ENCODE measurements around the gene HARS1.
"Not testable (repeated sequence)": the region's sequence is repeated elsewhere in the genome, so short reads cannot be mapped to it uniquely, and the experiment has no call there.

The HARS1 gene

DNA sequence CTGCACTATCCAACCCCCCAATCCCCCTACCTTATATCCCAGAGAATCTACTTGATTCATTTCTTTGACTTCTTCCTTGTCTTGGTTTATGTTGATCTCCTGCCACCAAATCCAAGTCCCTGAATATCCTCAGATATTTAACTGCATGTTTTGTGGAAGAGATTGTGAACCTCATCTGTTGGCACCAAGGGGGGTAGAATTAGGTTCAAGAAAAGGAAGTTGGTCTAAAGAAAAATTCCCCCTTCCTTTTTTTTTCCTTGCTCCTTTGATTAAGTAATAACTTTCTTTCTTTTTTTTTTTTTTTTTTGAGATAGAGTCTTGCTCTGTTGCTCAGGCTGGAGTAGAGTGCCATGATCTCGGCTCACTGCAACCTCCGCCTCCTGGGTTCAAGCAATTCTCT lies 57.7 kb downstream of the HARS1 start:
- no peak for DNase-seq (ENCODE audit: low spot score)

DNA sequence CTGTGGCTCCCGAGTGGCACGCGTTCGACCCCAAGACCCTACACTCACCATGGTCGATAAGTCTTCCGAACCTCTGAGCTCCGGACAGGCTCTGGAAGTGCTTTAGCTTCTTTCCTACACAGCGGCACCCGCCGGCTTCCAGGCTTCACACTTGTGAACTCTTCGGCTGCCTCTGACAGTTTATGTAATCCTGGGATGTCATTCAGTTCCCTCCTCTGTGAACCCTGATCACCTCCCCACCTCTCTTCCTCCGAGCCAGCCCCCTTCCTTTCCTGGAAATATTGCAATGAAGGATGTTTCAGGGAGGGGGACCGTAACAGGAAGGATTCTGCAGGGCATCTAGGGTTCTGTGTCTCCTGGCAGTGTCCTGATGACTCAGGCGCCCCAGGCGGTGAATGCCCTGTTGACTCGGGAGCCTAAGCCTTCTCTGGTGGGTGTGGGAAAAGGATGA lies 58.1 kb downstream of the HARS1 start, which contains the start of gene CD14:
TSS of gene CD14 (minus strand) at position 155 of the 451 bp plus-strand sequence. CDS start at position 51, 104 bp downstream.
- DNase-seq (ENCODE audit: low spot score) = peak; percentile 68

DNA sequence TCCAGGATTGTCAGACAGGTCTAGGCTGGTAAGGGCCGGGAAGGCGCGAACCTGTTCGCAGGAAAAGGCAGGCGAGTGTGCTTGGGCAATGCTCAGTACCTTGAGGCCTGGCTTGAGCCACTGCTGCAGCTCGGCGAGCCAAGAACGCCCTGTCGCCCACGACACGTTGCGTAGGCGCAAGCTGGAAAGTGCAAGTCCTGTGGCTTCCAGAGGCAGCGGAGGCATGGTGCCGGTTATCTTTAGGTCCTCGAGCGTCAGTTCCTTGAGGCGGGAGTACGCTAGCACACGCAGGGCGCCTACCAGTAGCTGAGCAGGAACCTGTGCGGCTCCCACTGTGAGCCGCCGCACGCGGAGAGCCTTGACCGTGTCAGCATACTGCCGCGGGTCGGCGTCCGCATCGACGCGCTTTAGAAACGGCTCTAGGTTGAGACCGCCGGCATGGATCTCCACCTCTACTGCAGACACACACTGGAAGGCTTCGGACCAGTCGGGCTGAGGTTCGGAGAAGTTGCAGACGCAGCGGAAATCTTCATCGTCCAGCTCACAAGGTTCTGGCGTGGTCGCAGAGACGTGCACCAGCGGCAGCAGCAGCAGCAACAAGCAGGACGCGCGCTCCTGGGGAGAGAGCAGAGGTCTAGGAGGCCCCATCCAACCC lies 58.7 kb downstream of the HARS1 start:
- DNase-seq (ENCODE audit: low spot score) = peak; percentile 79

DNA sequence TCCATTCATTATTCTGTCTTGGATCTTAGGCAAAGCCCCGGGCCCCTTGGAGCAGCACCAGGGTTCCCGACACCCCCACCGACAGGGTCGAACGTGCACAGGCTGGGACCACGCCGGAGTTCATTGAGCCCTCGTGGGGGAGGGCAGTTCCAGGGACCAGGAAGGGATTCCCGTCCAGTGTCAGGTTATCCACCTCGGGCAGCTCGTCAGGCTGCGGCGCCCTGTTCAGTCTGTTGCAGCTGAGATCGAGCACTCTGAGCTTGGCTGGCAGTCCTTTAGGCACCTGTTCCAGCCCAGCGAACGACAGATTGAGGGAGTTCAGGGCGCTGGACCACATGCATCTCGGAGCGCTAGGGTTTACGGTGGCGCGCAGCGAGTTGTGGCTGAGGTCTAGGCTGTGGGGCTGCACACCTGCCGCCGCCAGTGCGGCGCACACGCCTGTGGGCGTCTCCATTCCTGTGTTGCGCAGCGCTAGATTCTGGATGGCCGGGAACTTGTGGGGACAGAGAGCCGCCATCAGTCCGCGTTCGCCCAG lies 59.3 kb downstream of the HARS1 start:
- peak; percentile 65 for DNase-seq (ENCODE audit: low spot score)

DNA sequence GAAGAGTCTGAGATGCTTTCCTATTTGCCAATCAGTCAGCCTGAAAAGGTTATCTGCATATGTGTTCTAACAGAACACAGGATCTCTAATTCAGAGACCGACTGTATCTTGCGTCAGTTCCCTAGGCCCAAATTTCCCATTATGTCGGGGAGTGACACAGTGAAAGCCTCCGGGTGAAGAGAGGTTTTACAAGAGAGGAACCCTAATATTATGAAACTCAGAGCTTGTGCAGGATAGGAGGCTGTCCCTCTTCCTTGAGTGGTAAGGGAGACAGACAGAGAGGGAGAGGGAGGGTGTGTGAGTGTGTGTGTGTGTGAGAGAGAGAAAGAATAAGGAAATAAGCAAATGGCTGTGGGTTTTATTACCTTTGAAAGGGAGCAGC lies 60.1 kb downstream of the HARS1 start:
- DNase-seq (ENCODE audit: low spot score) = peak; percentile 45

DNA sequence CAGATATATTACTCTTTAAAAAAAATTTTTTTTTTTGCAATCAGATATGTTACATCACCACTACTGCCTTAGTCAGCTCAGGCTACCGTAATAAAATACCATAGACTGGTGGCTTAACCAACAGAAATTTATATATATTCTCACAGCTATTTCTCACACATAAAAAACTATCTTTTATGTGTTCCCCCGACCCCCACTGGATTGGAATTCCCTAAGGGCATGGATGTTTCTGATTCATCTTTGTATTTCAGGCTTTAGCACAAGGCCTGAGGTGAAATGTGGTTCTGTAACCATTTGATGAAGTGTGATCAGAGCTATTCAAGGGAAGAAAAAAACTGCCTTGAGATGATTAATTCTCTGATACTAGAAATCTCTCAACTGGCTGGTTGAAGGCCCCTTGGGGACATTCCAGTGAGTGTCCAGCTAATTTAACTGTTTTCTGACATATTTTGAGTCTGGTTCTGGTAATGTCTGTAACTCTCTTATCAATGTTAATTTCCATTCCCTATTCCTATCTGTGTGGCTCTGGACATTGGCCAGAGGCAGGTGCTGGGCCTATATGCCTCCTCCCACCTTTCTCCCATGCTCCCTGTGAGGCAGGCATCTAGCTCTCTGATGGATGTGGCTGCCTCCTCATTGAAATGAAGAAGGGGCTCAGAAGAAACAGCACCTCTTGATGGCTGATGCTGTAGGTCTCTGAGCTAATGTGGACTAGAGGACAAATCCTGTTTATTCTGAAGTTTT lies 60.7 kb downstream of the HARS1 start:
- DNase-seq (ENCODE audit: low spot score) = no peak

DNA sequence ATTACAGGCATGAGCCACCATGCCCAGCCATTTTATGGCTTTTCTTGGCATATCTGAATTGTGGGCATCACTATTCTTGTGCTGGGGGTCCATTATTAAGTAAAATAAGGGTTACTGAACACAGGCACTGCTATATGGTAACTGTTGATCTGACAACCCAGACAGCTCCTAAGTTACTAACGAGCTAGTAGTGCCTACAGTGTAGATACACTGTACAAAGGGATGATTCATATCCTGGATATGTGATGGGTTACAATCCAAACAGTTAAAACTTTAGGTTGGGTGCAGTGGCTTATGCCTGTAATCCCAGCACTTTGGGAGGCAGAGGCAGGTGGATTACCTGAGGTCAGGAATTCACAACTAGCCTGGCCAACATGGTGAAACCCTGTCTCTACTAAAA lies 62.5 kb downstream of the HARS1 start:
- DNase-seq (ENCODE audit: low spot score) = no peak

DNA sequence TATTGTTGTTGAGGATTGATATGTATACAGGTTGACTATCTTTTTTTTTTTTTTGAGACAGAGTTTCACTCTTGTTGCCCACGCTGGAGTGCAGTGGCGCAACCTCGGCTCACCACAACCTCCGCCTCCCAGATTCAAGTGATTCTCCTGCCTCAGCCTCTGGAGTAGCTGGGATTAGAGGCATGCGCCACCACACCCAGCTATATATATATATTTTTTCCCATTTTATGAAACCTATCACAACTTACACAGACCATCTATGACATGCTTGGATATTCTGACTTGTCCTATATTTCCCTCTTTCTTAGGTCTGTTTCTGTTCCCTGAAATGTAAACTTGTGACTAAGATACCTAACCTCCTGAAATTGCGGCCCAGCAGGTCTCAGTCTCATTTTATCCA lies 63.2 kb downstream of the HARS1 start:
- DNase-seq (ENCODE audit: low spot score) = no peak

DNA sequence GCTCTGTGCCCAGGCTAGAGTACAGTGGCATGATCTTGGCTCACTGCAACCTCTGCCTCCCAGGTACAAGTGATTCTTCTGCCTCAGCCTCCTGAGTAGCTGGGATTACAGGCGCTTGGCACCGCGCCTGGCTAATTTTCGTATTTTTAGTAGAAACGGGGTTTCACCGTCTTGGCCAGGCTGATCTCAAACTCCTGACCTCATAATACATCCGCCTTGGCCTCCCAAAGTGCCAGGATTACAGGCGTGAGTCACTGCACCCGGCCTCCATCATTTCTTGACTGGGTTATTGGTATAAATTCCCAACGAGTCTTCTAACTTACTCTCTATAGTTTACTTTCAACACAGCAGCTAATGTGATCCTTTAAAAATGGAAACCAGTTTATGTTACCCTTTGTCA lies 66.3 kb downstream of the HARS1 start:
- DNase-seq (ENCODE audit: low spot score) = not testable (repeated sequence)

Measured in cerebellar cortex (tissue), 1 donor.